RPMI7951 (cell line): ENCODE results near the gene CACNB1. TPM values are rescaled to one million over a fixed set of nuclear protein-coding genes. Genes with fewer than 3 reads are reported as not detected.
"Not testable (repeated sequence)": the region's sequence is repeated elsewhere in the genome, so short reads cannot be mapped to it uniquely, and the experiment has no call there.

Source experiments
- DNase-seq: peaks from one replicate; pipeline ENCODE4 v3.0.0-alpha.2; 2012; ENCODE audit warnings: low read depth
- total RNA-seq: library from RNA; depleted of rRNA; stranded (reverse); fragments of >200 nt; shearing (Covaris generic); gene quantifications from 2 replicates; pipeline ENCODE4 v1.2.3, GENCODE V29; 2014

Gene CACNB1
- total RNA-seq, 1 experiment from 2014 or later: 1.9 TPM

- no peak for DNase-seq
These were observed 46.1 kb downstream of the CACNB1 start, which contains the start of gene PLXDC1 for GRCh38 chr17:39151150-39151942. TSS of gene PLXDC1 (minus strand) at chr17:39151637. CDS start at chr17:39151437, 200 bp downstream.

- DNase-seq: no peak
These were observed 46.7 kb downstream of the CACNB1 start for GRCh38 chr17:39150795-39151149.

GRCh38 chr17:39150104-39150634 is 47.3 kb downstream of the CACNB1 start:
- no peak for DNase-seq

- DNase-seq: no peak
These were observed 50.0 kb downstream of the CACNB1 start for GRCh38 chr17:39147221-39148185.

- no peak for DNase-seq
These were observed 51.2 kb downstream of the CACNB1 start for GRCh38 chr17:39146273-39146672.

- DNase-seq: no peak
These were observed 52.3 kb downstream of the CACNB1 start for GRCh38 chr17:39145143-39145542.

- peak; percentile 93 for DNase-seq
These were observed 53.0 kb downstream of the CACNB1 start for GRCh38 chr17:39144416-39144840.

- no peak for DNase-seq
These were observed 53.8 kb downstream of the CACNB1 start for GRCh38 chr17:39143552-39144093.

GRCh38 chr17:39141915-39142664 is 55.4 kb downstream of the CACNB1 start:
- no peak for DNase-seq

- no peak for DNase-seq
These were observed 56.2 kb downstream of the CACNB1 start for GRCh38 chr17:39141294-39141693.

GRCh38 chr17:39139561-39139960 is 57.9 kb downstream of the CACNB1 start:
- DNase-seq: no peak

- peak; percentile 94 for DNase-seq
These were observed 58.3 kb downstream of the CACNB1 start for GRCh38 chr17:39139161-39139511.

- no peak for DNase-seq
These were observed 58.9 kb downstream of the CACNB1 start for GRCh38 chr17:39138431-39139160.

GRCh38 chr17:39134878-39135277 is 62.6 kb downstream of the CACNB1 start:
- peak; percentile 82 for DNase-seq

- DNase-seq: peak; percentile 90
These were observed 65.3 kb downstream of the CACNB1 start for GRCh38 chr17:39132192-39132610.

GRCh38 chr17:39131616-39132015 is 65.9 kb downstream of the CACNB1 start:
- no peak for DNase-seq

GRCh38 chr17:39130205-39130604 is 67.3 kb downstream of the CACNB1 start:
- DNase-seq: no peak

- not testable (repeated sequence) for DNase-seq
These were observed 67.9 kb downstream of the CACNB1 start for GRCh38 chr17:39129544-39129943.

- DNase-seq: no peak
These were observed 71.0 kb downstream of the CACNB1 start for GRCh38 chr17:39126436-39126835.

GRCh38 chr17:39125143-39125875 is 72.2 kb downstream of the CACNB1 start:
- DNase-seq: no peak
